IPS-15b (cell line): Measurements from ENCODE around the gene LRP1-AS.
A peak's percentile ranks its signal among the peaks of the same experiment; 100 is the strongest.

ENCODE experiments used
- H3K27me3 ChIP-seq: one replicate; pipeline ENCODE4 v1.6.1; 2013; ENCODE audit warnings: low read length; ENCODE audit not compliant: control insufficient read depth, insufficient read depth
- H3K36me3 ChIP-seq: one replicate; pipeline ENCODE4 v1.6.1; 2013; ENCODE audit warnings: low read length; ENCODE audit not compliant: control insufficient read depth, insufficient read depth
- H3K4me1 ChIP-seq: one replicate; pipeline ENCODE4 v1.6.1; 2013; ENCODE audit warnings: mild to moderate bottlenecking, low read length; ENCODE audit not compliant: control insufficient read depth, insufficient read depth
- H3K4me3 ChIP-seq: one replicate; pipeline ENCODE4 v1.5.1; 2013; ENCODE audit warnings: low read depth, low read length
- H3K9ac ChIP-seq: one replicate; pipeline ENCODE4 v1.6.1; 2013; ENCODE audit warnings: low read depth, mild to moderate bottlenecking, low read length
- H3K9me3 ChIP-seq: one replicate; pipeline ENCODE4 v1.6.1; 2013; ENCODE audit warnings: mild to moderate bottlenecking, low read length; ENCODE audit not compliant: control insufficient read depth, insufficient read depth

LRP1-AS gene

GRCh38 chr12:57178213-57178612 lies 30.8 kb upstream of the LRP1-AS start:
- H3K9me3 ChIP-seq: no peaks in the 10 kb centered on the region
- H3K36me3 ChIP-seq: peaks cover 78% of the 10 kb centered on the region
- H3K27me3 ChIP-seq: no peaks in the 10 kb centered on the region
- no peak overlapping the region for H3K4me3 ChIP-seq
- H3K9ac ChIP-seq: no peak overlapping the region
- peaks cover 2% of the 10 kb centered on the region for H3K4me1 ChIP-seq

- peaks cover 79% of the 10 kb centered on the region for H3K36me3 ChIP-seq
Measured at GRCh38 chr12:57177354-57177753, 29.9 kb upstream of the LRP1-AS start.

GRCh38 chr12:57176846-57177245 lies 29.4 kb upstream of the LRP1-AS start:
- Histone ChIP-seq H3K36me3 (peaks cover 79% of the 10 kb centered on the region), H3K4me3 (no peak overlapping the region), H3K4me1 (no peaks in the 10 kb centered on the region), H3K9ac (no peak overlapping the region), H3K9me3 (no peaks in the 10 kb centered on the region), H3K27me3 (no peaks in the 10 kb centered on the region)

More at GRCh38 chr12:57177354-57177753, 29.9 kb upstream of the LRP1-AS start:
- H3K4me1 ChIP-seq: no peaks in the 10 kb centered on the region
- H3K9ac ChIP-seq: no peak overlapping the region
- H3K27me3 ChIP-seq: no peaks in the 10 kb centered on the region
- no peak overlapping the region for H3K4me3 ChIP-seq
- no peaks in the 10 kb centered on the region for H3K9me3 ChIP-seq

DNA sequence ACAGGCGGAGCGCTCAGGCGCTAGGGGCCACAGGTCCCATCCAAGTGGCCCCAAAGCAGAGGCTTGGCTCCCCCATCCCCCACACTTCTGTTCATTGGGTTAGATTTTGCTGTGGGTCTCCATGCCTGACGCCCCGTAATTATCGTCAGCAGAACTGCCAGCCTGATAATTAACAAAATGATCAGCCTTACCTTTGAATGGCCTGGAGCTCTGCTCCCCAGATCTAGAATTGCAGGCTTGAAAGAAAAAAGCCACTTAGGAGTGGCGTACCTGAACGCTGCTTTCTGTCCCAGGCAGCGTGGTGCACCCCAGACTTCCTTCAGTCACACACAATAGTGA lies 28.7 kb upstream of the LRP1-AS start:
- Histone ChIP-seq H3K36me3 (peaks cover 74% of the 10 kb centered on the region), H3K27me3 (no peaks in the 10 kb centered on the region), H3K4me1 (no peaks in the 10 kb centered on the region), H3K9me3 (no peaks in the 10 kb centered on the region), H3K4me3 (no peak overlapping the region), H3K9ac (no peak overlapping the region)

- H3K4me1 ChIP-seq: no peaks in the 10 kb centered on the region
- H3K4me3 ChIP-seq: no peak overlapping the region
- H3K27me3 ChIP-seq: no peaks in the 10 kb centered on the region
- peaks cover 74% of the 10 kb centered on the region for H3K36me3 ChIP-seq
- no peaks in the 10 kb centered on the region for H3K9me3 ChIP-seq
- peak overlapping the region; percentile 24 for H3K9ac ChIP-seq
Measured at GRCh38 chr12:57175428-57176138, 28.2 kb upstream of the LRP1-AS start.

GRCh38 chr12:57173683-57174082 lies 26.3 kb upstream of the LRP1-AS start:
- Histone ChIP-seq H3K4me3 (no peak overlapping the region), H3K4me1 (no peaks in the 10 kb centered on the region), H3K9me3 (no peaks in the 10 kb centered on the region), H3K9ac (no peak overlapping the region), H3K27me3 (no peaks in the 10 kb centered on the region), H3K36me3 (peaks cover 68% of the 10 kb centered on the region)

DNA sequence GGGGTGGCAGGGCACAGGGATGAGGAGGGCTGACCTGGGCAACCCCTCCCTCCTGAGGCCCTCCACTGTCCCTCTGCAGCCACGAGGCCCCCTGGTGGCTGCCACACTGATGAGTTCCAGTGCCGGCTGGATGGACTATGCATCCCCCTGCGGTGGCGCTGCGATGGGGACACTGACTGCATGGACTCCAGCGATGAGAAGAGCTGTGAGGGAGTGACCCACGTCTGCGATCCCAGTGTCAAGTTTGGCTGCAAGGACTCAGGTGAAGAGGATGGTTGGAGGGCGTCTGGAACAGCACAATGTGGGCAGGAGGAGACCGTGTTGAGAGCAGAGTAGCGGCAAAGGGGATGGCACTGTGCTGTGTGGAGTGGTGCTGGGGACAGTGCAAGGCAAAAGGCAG lies 25.7 kb upstream of the LRP1-AS start:
- Histone ChIP-seq H3K9me3 (no peaks in the 10 kb centered on the region), H3K36me3 (peaks cover 67% of the 10 kb centered on the region), H3K27me3 (no peaks in the 10 kb centered on the region), H3K4me3 (no peak overlapping the region), H3K4me1 (no peaks in the 10 kb centered on the region), H3K9ac (no peak overlapping the region)

- no peak overlapping the region for H3K4me3 ChIP-seq
- no peak overlapping the region for H3K9ac ChIP-seq
- no peaks in the 10 kb centered on the region for H3K4me1 ChIP-seq
- H3K9me3 ChIP-seq: no peaks in the 10 kb centered on the region
- peaks cover 70% of the 10 kb centered on the region for H3K36me3 ChIP-seq
- H3K27me3 ChIP-seq: no peaks in the 10 kb centered on the region
Measured at GRCh38 chr12:57171668-57172067, 24.2 kb upstream of the LRP1-AS start.

GRCh38 chr12:57170927-57171326 lies 23.5 kb upstream of the LRP1-AS start:
- H3K36me3 ChIP-seq: peaks cover 69% of the 10 kb centered on the region
- no peaks in the 10 kb centered on the region for H3K4me1 ChIP-seq
- no peak overlapping the region for H3K4me3 ChIP-seq
- no peaks in the 10 kb centered on the region for H3K27me3 ChIP-seq
- H3K9ac ChIP-seq: no peak overlapping the region
- H3K9me3 ChIP-seq: no peaks in the 10 kb centered on the region

DNA sequence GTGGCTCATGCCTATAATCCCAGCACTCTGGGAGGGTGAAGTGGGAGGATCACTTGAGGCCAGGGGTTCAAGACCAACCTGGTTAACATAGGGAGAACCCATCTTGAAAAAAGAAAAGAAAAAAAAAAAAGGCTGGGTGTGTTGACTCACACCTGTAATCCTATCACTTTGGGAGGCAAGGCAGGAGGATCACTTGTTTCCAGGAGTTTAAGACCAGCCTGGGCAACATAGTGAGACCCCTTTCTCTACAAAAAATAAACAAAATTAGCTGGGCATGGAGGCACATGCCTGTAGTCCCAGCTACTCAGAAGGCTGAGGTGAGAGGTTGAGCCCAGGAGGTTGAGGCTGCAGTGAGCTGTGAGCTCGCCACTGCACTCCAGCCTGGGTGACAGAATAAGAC lies 23.0 kb upstream of the LRP1-AS start:
- Histone ChIP-seq H3K9ac (no peak overlapping the region), H3K4me1 (no peaks in the 10 kb centered on the region), H3K36me3 (peaks cover 68% of the 10 kb centered on the region), H3K27me3 (no peaks in the 10 kb centered on the region), H3K9me3 (no peaks in the 10 kb centered on the region), H3K4me3 (no peak overlapping the region)

DNA sequence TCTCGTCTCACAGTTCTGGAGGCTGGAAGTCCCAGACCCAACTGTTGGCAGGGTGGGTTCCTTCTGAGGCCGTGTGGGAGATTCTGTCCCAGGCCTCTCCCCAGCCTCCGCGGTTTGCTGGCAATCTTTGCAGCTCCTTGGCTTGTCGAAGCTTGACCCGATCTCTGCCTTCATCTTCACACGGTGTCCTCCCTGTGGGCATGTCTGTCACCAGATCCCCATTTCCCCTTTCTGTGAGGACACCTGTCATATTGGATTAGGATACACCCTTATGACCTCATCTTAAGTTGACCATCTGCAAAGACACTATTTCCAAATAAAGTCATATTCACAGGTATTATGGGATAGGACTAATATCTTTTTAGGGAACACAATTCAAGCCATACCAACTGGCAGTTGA lies 22.6 kb upstream of the LRP1-AS start:
- Histone ChIP-seq H3K4me1 (no peaks in the 10 kb centered on the region), H3K27me3 (no peaks in the 10 kb centered on the region), H3K9me3 (no peaks in the 10 kb centered on the region), H3K9ac (no peak overlapping the region), H3K4me3 (no peak overlapping the region), H3K36me3 (peaks cover 67% of the 10 kb centered on the region)

DNA sequence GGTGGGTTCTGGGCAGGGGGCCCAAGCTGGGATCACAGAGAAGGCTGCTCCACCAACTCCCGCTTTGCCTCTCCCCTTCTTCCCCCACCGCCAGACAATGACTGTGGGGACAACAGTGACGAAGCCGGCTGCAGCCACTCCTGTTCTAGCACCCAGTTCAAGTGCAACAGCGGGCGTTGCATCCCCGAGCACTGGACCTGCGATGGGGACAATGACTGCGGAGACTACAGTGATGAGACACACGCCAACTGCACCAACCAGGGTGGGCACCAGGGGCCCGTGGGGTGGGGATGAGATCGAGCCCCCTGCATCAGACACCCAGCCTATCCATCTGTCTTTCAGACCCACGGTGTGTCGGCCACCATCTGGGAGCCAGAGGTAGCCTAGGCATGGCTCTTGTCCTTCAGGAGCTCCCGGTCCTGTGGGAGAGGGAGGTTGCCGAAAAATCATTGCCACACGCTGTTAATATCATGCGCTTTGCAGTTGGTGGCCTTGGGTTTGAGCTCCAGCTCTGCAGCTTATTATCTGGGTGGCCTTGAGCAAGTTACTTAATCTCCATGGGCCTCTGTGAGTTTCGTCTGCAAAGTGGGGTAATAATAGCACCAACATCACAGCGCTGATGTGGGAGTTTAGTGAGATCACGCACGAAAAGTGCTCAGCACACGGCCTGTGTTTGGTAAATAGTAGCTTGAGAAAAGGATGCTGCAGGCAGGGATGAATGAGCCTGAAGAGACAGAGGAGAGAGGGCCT lies 21.8 kb upstream of the LRP1-AS start:
- H3K4me3 ChIP-seq: no peak overlapping the region
- no peaks in the 10 kb centered on the region for H3K27me3 ChIP-seq
- peaks cover 69% of the 10 kb centered on the region for H3K36me3 ChIP-seq
- no peak overlapping the region for H3K9ac ChIP-seq
- no peaks in the 10 kb centered on the region for H3K4me1 ChIP-seq
- no peaks in the 10 kb centered on the region for H3K9me3 ChIP-seq
